B cell (primary cell): Measurements from ENCODE around the gene MMRN1. TPM values are rescaled to one million over a fixed set of nuclear protein-coding genes. Genes with fewer than 3 reads are reported as not detected.

ENCODE experiments used
- ATAC-seq: fragments of 200-7000 bp; cut with Tn5 transposase; one replicate; pipeline ENCODE4 v1.10.0; 2021; ENCODE audit warnings: low read depth, mild to moderate bottlenecking, moderate number of reproducible peaks, moderate library complexity
- CTCF ChIA-PET: fragments of 350-600 bp; sonication (Branson Sonifier 250); formaldehyde crosslinking; loops from one replicate; lab custom pipeline; 2021; ENCODE audit warnings: antibody characterized with exemption, inconsistent platforms; lab: Charles Lee
- POLR2A ChIA-PET: fragments of 350-600 bp; sonication (Branson Sonifier 250); formaldehyde crosslinking; loops from one replicate; lab custom pipeline; 2021; ENCODE audit warnings: antibody characterized with exemption; lab: Charles Lee
- DNase-seq: peaks from one replicate; pipeline ENCODE4 v3.0.0; 2013
- H2AFZ ChIP-seq: 2 replicates; pipeline ENCODE4 v1.6.1; 2012; ENCODE audit warnings: mild to moderate bottlenecking, low read depth, low read length; ENCODE audit not compliant: insufficient read depth, poor library complexity, severe bottlenecking
- H3K27ac ChIP-seq, 2 donors: 1 replicate in 1 of 2; 2 replicates in 1 of 2; pipeline ENCODE4 v1.5.1; 2012 to 2013; ENCODE audit warnings: low read length in 2 of 2, mild to moderate bottlenecking in 2 of 2, moderate library complexity in 1 of 2
- H3K27me3 ChIP-seq, 4 experiments: fragments of 200-600 bp in 1 of 4; sonication (generic) in 1 of 4; replicated peaks in 1 of 4; 1 replicate in 2 of 4; 2 replicates in 2 of 4; pipeline versions ENCODE4 v1.6.1 to v1.7.0; 2013 to 2016; ENCODE audit warnings: low read length in 3 of 4, mild to moderate bottlenecking in 2 of 4, mixed read lengths in 1 of 4, moderate library complexity in 1 of 4; ENCODE audit not compliant: insufficient read depth in 4 of 4, control insufficient read depth in 3 of 4; ENCODE audit errors: control extremely low read depth in 1 of 4
- H3K36me3 ChIP-seq, 2 experiments: replicated peaks in 1 of 2; 1 replicate in 1 of 2; 2 replicates in 1 of 2; pipeline versions ENCODE4 v1.6.1 to v1.7.1; 2013; ENCODE audit warnings: low read length in 1 of 2; ENCODE audit not compliant: insufficient read depth in 2 of 2, control insufficient read depth in 1 of 2; ENCODE audit errors: control extremely low read depth in 1 of 2, extremely low read depth in 1 of 2
- H3K4me1 ChIP-seq, 2 donors: fragments of 200-600 bp in 1 of 2; sonication (generic) in 1 of 2; 1 replicate in 1 of 2; 2 replicates in 1 of 2; pipeline versions ENCODE4 v1.5.1 to v1.6.1; 2013 to 2017; ENCODE audit warnings: low read length in 2 of 2; ENCODE audit not compliant: control insufficient read depth in 2 of 2, insufficient read depth in 2 of 2
- H3K4me2 ChIP-seq: replicated peaks from 2 replicates; pipeline ENCODE3; 2012; ENCODE audit warnings: mild to moderate bottlenecking, low read depth, low read length; ENCODE audit not compliant: poor library complexity, severe bottlenecking
- H3K4me3 ChIP-seq, 5 experiments: fragments of 200-600 bp in 1 of 5; sonication (generic) in 1 of 5; 1 replicate in 3 of 5; 2 replicates in 2 of 5; pipeline versions ENCODE4 v1.5.1 to v1.7.0; 2011 to 2016; ENCODE audit warnings: low read length in 4 of 5, mild to moderate bottlenecking in 4 of 5, low read depth in 2 of 5, control low read depth in 1 of 5, moderate library complexity in 1 of 5; ENCODE audit not compliant: insufficient read depth in 1 of 5; ENCODE audit errors: control extremely low read depth in 1 of 5, extremely low read depth in 1 of 5
- H3K79me2 ChIP-seq: fragments of 200-600 bp; sonication (generic); one replicate; pipeline ENCODE4 v1.6.0; 2016; ENCODE audit warnings: low read length; ENCODE audit not compliant: control insufficient read depth, insufficient read depth
- H3K9ac ChIP-seq: fragments of 200-600 bp; sonication (generic); 2 replicates; pipeline ENCODE4 v1.6.1; 2017; ENCODE audit warnings: mild to moderate bottlenecking, low read length, moderate library complexity
- H3K9me3 ChIP-seq, 3 donors: one replicate each; pipeline versions ENCODE4 v1.6.1 to v1.7.1; 2013; ENCODE audit warnings: low read length in 2 of 3; ENCODE audit not compliant: control insufficient read depth in 2 of 3, insufficient read depth in 1 of 3; ENCODE audit errors: control extremely low read depth in 1 of 3
- H4K20me1 ChIP-seq: 2 replicates; pipeline ENCODE4 v1.6.0; 2012; ENCODE audit warnings: mild to moderate bottlenecking, low read length; ENCODE audit not compliant: insufficient read depth, control insufficient read depth, poor library complexity, severe bottlenecking
- H3K27ac Mint-ChIP-seq: one replicate; pipeline ENCODE4 v1.8.0; 2021; ENCODE audit warnings: mixed read lengths
- H3K27me3 Mint-ChIP-seq: one replicate; pipeline ENCODE4 v1.8.0; 2021; ENCODE audit warnings: mixed read lengths
- H3K4me1 Mint-ChIP-seq: one replicate; pipeline ENCODE4 v1.8.0; 2021; ENCODE audit warnings: mixed read lengths
- H3K4me3 Mint-ChIP-seq: one replicate; pipeline ENCODE4 v1.8.0; 2021; ENCODE audit warnings: mixed read lengths
- H3K9me3 Mint-ChIP-seq: one replicate; pipeline ENCODE4 v1.8.0; 2022; ENCODE audit warnings: mixed read lengths; ENCODE audit not compliant: insufficient read depth
- EZH2 ChIP-seq: IDR thresholded peaks from 2 replicates; pipeline ENCODE4 v1.6.1; 2012; ENCODE audit warnings: borderline replicate concordance, low read depth, mild to moderate bottlenecking, moderate library complexity, low read length; ENCODE audit not compliant: insufficient read depth, poor library complexity, severe bottlenecking
- WGBS: methylation state at CpG from one replicate; pipeline ENCODE4 v1.1.5; 2013; ENCODE audit warnings: missing lambda C conversion rate; ENCODE audit not compliant: insufficient coverage; 5-methylcytosine and 5-hydroxymethylcytosine counted together
- intact Hi-C: fragments of 100-400 bp; cut with micrococcal nuclease; formaldehyde crosslinking; loops from one replicate; pipeline ENCODE4 v1.10.0; 2022
- polyA plus RNA-seq: library from polyadenylated mRNA; depleted of rRNA; stranded (reverse); fragments of >200 nt; gene quantifications from 2 replicates; pipeline ENCODE4 v1.2.3, GENCODE V29; 2012
- total RNA-seq, 2 donors: library from RNA; stranded (reverse); fragments of 120-200 nt in 1 of 2; gene quantifications; 1 replicate in 1 of 2; 2 replicates in 1 of 2; pipeline versions ENCODE4 v1.2.3 to v1.2.4, GENCODE V29; 2013 to 2022
- TF ChIP-seq, protein P1 (sequence below): fragments of 200-600 bp; IDR thresholded peaks from one replicate; pipeline ENCODE4 v1.8.0; 2022; ENCODE audit warnings: antibody characterized with exemption, mild to moderate bottlenecking

MMRN1 gene
- total and polyA plus RNA-seq, 2 donors (not counting 1 experiment from before 2014, with no cell fraction given): 0.33 to 0.49 TPM

DNA sequence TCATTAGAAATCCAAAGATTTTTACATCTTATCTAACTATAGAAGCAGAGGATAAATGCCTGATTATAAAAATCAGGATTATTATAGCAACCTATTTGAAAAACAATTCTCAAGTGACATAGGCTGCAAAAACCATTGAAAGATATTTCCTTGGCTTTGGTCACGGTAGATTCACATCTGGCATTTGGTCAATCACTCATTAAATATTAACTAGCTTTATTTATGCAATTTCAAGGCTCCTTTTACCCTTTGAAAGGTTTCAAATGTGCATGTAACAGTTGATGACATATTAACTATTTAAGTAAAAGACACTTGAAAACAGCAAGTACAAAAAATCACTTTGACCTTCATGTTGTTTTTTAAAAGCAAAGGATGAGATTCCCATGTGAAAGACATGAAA is 98.1 kb downstream of the MMRN1 start:
- Mint-ChIP-seq H3K4me3 (no peak overlapping the region), H3K27ac (no peak overlapping the region), H3K9me3 (peaks cover 3% of the 10 kb centered on the region), H3K27me3 (peaks cover 9% of the 10 kb centered on the region), H3K4me1 (no peaks in the 10 kb centered on the region)
- Histone ChIP-seq H3K4me3 (no peak overlapping the region), H3K27ac (no peak overlapping the region), H4K20me1 (no peaks in the 10 kb centered on the region), H2AFZ (no peak overlapping the region), H3K79me2 (no peaks in the 10 kb centered on the region), H3K27me3 (peaks cover 0 to 3% (median 0%) of the 10 kb centered on the region in 4 experiments), H3K4me1 (no peaks in the 10 kb centered on the region), H3K9ac (no peak overlapping the region), H3K36me3 (no peaks in the 10 kb centered on the region), H3K9me3 (no peaks in the 10 kb centered on the region), H3K4me2 (no peak overlapping the region)
- CTCF ChIA-PET: no interaction called here
- POLR2A ChIA-PET: no interaction called here
- no peak for TF ChIP-seq EZH2
- TF ChIP-seq, protein P1, sequence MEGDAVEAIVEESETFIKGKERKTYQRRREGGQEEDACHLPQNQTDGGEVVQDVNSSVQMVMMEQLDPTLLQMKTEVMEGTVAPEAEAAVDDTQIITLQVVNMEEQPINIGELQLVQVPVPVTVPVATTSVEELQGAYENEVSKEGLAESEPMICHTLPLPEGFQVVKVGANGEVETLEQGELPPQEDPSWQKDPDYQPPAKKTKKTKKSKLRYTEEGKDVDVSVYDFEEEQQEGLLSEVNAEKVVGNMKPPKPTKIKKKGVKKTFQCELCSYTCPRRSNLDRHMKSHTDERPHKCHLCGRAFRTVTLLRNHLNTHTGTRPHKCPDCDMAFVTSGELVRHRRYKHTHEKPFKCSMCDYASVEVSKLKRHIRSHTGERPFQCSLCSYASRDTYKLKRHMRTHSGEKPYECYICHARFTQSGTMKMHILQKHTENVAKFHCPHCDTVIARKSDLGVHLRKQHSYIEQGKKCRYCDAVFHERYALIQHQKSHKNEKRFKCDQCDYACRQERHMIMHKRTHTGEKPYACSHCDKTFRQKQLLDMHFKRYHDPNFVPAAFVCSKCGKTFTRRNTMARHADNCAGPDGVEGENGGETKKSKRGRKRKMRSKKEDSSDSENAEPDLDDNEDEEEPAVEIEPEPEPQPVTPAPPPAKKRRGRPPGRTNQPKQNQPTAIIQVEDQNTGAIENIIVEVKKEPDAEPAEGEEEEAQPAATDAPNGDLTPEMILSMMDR: no peak
- intact Hi-C loops: no loop called here
- no CpG with 5 or more reads among the region's 1 CpG for WGBS
- no peak for ATAC-seq
- DNase-seq: no peak

DNA sequence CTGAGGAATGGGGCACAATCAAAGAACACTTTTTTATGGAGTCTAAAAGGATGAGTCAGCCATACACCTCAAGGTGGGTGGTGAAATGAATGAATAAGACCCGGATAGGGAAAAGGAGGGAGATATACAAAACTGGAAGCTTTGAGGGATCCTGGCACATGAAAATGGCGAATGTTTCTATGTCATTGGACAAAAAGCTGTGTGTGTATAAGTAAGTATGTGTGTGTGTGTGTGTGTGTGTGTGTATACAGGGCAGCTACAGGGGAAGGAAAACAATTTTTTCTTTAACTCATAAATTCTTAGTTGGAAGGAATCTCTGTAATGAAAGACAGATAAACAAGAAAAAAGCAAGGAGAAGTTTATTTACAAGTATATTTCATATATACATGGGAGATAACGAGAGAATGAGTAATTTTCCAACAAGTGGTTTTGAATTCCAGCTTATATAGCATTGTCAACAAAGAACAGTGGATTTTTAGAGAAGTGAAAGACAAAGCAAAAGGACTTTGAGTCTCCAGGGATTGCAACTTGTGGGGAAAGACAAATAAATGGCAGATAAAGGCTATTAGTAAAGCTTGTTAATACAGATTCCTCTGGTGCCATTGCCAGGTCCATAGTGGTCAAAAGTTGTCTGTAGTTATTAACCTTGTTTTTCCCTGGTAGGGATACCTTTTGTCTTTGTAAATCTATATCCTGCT is 99.7 kb downstream of the MMRN1 start:
- no peaks in the 10 kb centered on the region for H3K36me3 ChIP-seq
- no peak overlapping the region for H3K9ac ChIP-seq
- POLR2A ChIA-PET: no interaction called here
- no peak overlapping the region for H3K4me2 ChIP-seq
- CTCF ChIA-PET: no interaction called here
- no peak overlapping the region for H3K4me3 ChIP-seq
- WGBS: 86% methylated on average over 2 of the region's 3 CpGs
- H3K27ac ChIP-seq: no peak overlapping the region
- no peak for ATAC-seq
- intact Hi-C loops: no loop called here
- no peaks in the 10 kb centered on the region for H4K20me1 ChIP-seq
- H3K27me3 Mint-ChIP-seq: peaks cover 15% of the 10 kb centered on the region
- H3K27me3 ChIP-seq: peaks cover 0 to 8% (median 1%) of the 10 kb centered on the region in 4 experiments
- no peaks in the 10 kb centered on the region for H3K79me2 ChIP-seq
- H3K9me3 Mint-ChIP-seq: no peaks in the 10 kb centered on the region
- no peak for DNase-seq
- no peaks in the 10 kb centered on the region for H3K4me1 ChIP-seq
- TF ChIP-seq, protein P1: no peak
- TF ChIP-seq EZH2: no peak
- H3K4me1 Mint-ChIP-seq: no peaks in the 10 kb centered on the region
- no peak overlapping the region for H3K27ac Mint-ChIP-seq
- H3K4me3 Mint-ChIP-seq: no peak overlapping the region
- no peaks in the 10 kb centered on the region for H3K9me3 ChIP-seq
- H2AFZ ChIP-seq: no peak overlapping the region
